IPS-NIHi7 (cell line): Measurements from ENCODE around the gene NEUROG2.
"Not testable (repeated sequence)": the region's sequence is repeated elsewhere in the genome, so short reads cannot be mapped to it uniquely, and the experiment has no call there.

Experiments
- DNase-seq: peaks from one replicate; pipeline ENCODE4 v3.0.0; 2012; ENCODE audit warnings: mixed read lengths; ENCODE audit errors: extremely low spot score

Gene NEUROG2

DNA sequence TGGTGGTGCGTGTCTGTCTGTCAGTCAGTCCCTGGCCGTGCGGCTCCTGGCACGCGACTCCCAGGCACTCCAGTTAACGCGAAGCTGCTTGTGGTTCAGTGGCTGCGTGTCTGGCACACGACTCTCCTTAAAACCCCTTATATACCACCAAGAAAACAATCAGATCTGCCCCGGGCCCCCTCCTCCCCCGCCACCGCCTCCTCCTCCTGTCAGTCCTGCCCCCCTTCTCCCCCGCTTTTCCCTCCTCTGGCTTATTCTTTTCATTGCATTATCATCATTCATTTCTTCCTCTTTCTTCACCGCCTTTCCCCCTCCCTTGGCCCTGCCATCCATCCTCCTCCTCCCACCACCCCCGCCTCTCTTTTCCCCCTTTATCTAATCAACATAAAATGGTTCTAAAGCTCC is at the start of gene NEUROG2:
NEUROG2 (minus strand) TSS at position 115 of the 405 bp plus-strand sequence. CDS start 705 bp downstream, outside the sequence.
- no peak for DNase-seq

DNA sequence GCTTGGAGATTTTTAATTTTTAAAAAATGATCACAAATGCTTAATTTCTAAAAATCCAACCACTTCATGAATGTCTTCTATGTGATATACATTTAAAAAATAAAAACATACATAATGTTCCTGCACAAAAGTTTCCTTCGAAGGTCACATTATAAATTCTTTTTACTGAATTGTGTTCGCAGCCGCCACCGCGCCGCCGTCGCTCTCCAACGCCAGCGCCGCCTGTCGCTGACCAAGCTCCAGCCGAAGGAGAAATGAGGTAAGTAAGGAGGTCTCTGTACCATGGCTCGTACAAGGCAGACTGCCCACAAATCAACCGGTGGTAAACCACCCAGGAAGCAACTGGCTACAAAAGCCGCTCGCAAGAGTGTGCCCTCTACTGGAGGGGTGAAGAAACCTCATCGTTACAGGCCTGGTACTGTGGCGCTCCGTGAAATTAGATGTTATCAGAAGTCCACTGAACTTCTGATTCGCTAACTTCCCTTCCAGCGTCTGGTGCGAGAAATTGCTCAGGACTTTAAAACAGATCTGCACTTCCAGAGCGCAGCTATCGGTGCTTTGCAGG is 48.8 kb upstream of the NEUROG2 start:
- no peak for DNase-seq

DNA sequence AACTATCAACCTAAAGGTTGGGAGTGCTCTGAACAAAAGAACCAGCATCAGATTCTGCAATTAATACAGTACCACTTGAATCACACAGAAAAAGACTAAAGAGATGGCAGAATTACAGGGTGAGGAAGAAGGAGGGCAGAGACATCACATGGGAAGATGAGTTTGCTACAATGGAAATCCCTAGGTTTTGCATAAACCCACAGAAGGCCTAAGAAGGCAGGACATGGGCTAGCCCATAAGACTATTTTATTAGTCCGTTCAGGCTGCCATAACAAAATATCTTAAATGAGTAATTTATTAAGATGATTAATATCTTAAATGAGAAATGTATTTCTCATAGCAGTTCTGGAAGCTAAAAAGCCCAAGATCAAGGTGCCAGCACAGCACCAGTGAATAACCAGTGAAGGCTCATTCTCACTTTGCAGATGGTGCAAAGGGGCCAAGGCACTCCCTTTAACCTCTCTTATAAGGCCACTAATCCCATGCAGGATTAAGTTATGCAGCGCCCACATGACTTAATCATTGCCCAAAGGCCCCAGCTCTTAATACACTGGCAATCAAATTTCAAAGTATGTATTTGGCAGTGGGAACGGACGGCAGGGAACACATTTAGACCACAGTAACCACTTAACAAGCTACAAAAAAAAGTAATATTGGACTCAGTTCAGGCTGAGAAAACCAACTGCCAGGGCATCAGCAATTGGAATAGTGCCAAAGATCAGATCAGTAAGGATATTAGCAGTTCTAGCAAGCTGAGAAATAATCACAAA is 47.6 kb upstream of the NEUROG2 start:
- no peak for DNase-seq

DNA sequence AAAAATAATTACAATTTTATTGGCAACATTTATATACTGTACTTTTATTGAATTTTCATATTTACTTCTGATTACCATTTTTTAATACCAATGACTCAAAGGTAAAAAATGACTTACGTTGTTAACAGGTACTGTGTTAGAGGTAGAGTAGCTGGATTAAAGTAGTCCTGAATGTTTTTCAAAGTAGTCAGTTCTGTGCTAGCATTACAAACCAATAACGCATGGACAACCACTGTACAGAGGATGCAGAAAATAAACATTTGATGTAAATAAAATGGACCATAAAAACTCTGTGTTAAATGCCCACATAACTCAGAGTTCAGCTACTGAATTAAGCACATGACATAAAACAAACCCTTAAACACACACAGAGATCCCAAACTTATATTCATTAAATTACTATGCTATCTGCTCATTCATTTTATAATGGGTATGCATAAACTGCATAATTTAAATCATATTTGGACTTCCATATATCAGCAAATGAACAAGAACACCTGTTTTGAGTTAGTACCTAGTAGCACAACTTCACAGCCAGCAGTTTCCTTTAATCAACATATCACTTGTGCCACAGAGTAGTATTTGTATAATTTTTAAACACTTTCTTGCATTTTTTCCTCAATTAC is 46.4 kb upstream of the NEUROG2 start:
- no peak for DNase-seq

DNA sequence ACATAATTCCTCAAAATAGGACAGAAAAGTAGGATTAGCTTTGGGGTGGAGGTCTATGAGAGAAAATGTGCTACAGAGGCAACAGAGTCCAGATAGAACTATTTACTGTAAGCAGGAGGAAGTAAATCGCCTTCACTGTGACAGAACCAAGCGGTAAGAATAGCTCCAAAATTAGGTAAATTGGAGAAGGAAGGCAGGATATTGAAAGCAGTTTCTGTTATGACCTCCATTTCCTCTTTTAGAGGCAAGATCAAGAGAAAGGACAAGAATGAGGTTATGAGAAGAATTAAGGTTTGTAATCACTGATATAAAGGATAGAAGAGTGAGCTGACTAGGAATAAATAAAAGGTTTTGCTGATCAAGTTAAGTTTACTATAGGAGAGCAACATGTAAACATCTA is 44.1 kb upstream of the NEUROG2 start:
- no peak for DNase-seq

DNA sequence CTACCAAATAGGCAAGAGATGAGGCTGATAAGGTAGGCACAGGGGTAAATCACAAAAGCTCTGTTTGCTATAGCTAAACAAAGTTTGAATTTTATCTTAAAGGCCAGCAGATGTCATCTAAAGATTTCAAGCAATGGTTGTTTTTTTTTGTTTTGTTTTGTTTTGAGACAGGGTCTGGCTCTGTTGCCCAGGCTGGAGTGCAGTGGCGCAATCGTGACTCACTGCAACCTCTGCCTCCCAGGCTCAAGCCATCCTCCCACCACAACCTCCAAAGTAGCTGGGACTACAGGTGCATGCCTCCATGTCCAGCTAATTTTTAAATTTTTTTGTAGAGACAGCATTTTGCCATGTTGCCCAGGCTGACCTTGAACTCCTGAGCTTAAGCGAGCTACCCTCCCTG is 43.1 kb upstream of the NEUROG2 start:
- no peak for DNase-seq

DNA sequence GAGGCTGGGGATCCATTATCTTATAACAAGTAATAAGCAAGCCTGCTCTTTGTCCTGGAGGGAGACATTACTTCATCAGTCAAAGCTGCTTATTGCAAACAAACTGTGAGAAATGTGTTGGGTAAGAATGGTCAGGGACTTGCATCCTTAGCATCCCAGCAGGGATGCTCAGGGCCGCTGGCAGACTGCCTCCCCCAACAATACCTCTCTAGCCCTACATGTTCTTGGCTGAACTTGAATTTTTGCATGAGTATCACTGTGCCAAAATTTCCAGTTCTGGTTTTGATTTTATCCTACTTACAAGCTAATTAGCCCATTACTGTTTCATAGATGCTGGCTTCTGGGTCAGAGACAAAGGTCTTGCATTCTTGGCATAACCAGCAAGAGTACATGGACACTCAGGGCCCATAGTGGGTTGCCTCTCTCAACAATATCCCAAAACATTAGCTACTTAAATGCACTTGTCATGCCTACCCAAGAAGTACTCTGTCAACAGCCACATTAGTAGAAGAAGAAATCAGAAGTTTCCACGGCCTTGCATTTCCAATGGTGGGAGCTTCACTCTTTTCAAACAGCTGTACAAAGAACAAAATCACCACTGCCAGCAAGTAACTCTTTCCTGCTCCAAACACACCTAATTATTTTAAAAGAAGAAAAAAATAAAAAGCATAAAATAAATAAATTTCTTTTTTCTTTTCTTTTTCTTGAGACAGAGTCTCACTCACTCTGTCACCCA is 41.9 kb upstream of the NEUROG2 start:
- no peak for DNase-seq

- not testable (repeated sequence) for DNase-seq
Measured at GRCh38 chr4:112554271-112554670, 38.3 kb upstream of the NEUROG2 start.

DNA sequence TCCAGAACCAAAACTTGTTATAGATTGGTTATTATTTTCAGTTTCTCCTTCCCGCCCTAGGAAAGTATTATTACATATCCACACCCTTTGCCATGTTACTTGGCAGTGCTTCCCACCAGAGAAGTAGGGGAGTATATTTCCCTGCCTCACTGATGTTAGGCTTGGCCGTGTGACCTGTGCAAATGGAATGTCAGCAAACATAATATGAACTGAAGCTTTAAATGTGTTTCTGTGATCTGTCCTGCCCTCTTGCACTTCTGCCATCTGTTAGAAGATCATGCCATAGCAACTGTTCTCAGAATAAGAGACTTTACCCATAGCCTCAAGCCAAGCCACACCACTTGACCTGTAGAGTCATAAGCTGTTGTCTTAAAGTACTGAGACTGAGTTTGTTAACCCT is 36.7 kb upstream of the NEUROG2 start:
- DNase-seq: no peak

- DNase-seq: no peak
Measured at GRCh38 chr4:112550728-112551127, 34.7 kb upstream of the NEUROG2 start.

GRCh38 chr4:112546476-112546875 is 30.5 kb upstream of the NEUROG2 start:
- DNase-seq: no peak

DNA sequence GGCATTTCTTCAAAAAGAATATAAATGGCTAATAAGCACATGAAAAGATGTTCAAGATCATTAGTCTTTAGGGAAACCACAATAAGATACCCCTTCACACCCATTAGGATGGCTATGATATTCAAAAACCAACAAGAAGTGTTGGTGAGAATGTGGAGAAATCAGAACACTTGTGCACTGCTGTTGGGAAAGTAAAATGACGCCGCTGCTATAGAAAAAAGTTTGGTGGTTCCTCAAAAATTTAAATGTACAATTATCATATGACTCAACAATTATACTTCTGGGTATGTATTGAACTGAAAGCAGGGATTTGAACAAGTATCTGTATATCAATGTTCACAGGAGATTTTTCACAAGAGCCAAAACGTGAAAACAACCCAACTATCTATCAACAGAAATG is 29.4 kb upstream of the NEUROG2 start:
- DNase-seq: no peak

GRCh38 chr4:112540695-112541094 is 24.7 kb upstream of the NEUROG2 start:
- DNase-seq: no peak

GRCh38 chr4:112536123-112536522 is 20.1 kb upstream of the NEUROG2 start:
- DNase-seq: no peak

DNA sequence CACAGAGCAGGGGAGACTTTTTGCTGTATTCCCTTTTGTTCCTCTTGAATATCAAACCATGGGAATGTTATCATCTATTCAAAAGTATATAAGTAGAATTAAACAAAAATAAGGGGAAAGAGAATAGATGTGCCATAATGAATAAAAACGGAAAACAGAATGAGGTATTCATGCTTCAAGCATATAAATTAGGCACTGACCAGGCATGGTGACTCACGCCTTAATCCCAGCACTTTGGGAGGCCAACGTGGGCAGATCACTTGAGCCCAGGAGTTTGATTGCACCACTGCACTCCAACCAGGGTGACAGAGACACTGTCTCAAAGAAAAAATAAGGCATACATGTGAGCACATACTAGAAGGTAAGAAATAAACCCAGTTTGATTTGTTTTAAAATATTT is 16.3 kb upstream of the NEUROG2 start:
- DNase-seq: no peak

GRCh38 chr4:112531146-112531545 is 15.2 kb upstream of the NEUROG2 start:
- DNase-seq: no peak

GRCh38 chr4:112526061-112526460 is 10.1 kb upstream of the NEUROG2 start:
- no peak for DNase-seq

- DNase-seq: peak; percentile 91
Measured at GRCh38 chr4:112523764-112524505, 8.0 kb upstream of the NEUROG2 start.

GRCh38 chr4:112523008-112523721 is 7.2 kb upstream of the NEUROG2 start:
- peak; percentile 69 for DNase-seq

GRCh38 chr4:112522431-112522830 is 6.5 kb upstream of the NEUROG2 start:
- DNase-seq: not testable (repeated sequence)
